GM12874 (cell line): ENCODE measurements around the gene RHOH.

Experiments used
- TF ChIP-seq, protein P1 (sequence below): IDR thresholded peaks from 2 replicates; pipeline ENCODE4 v1.5.1; 2011; ENCODE audit warnings: low read depth, mild to moderate bottlenecking, control low read depth, low read length, moderate library complexity; ENCODE audit not compliant: insufficient read depth

The RHOH gene

GRCh38 chr4:40165916-40166315 is 30.9 kb upstream of the RHOH start:
- TF ChIP-seq, protein P1, sequence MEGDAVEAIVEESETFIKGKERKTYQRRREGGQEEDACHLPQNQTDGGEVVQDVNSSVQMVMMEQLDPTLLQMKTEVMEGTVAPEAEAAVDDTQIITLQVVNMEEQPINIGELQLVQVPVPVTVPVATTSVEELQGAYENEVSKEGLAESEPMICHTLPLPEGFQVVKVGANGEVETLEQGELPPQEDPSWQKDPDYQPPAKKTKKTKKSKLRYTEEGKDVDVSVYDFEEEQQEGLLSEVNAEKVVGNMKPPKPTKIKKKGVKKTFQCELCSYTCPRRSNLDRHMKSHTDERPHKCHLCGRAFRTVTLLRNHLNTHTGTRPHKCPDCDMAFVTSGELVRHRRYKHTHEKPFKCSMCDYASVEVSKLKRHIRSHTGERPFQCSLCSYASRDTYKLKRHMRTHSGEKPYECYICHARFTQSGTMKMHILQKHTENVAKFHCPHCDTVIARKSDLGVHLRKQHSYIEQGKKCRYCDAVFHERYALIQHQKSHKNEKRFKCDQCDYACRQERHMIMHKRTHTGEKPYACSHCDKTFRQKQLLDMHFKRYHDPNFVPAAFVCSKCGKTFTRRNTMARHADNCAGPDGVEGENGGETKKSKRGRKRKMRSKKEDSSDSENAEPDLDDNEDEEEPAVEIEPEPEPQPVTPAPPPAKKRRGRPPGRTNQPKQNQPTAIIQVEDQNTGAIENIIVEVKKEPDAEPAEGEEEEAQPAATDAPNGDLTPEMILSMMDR, result no peak

- TF ChIP-seq, protein P1, result no peak
Measured at GRCh38 chr4:40168070-40168469, 28.8 kb upstream of the RHOH start.

GRCh38 chr4:40170588-40170987 is 26.2 kb upstream of the RHOH start:
- TF ChIP-seq, protein P1, result no peak

GRCh38 chr4:40173470-40173875 is 23.4 kb upstream of the RHOH start:
- TF ChIP-seq, protein P1, result no peak

DNA sequence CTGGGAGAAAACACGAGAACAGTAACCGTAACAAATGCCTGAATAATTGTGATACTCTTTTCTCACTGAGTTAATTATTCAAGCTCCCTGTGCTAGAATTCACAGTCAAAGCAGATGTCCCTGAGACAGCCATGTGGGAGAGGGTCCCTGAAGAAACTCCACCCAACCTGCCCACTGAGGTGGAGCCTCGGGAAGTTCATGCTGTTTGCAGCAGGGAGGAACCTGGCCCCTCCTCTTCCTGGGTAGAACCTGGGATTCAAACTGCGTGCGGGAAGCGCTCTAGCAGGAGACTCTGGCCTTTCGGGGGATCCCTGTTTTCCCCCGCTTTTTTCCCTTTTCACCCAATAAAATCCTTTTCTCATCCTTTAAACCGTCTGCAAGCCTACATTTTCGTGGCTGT is 20.2 kb upstream of the RHOH start:
- TF ChIP-seq, protein P1, result no peak

DNA sequence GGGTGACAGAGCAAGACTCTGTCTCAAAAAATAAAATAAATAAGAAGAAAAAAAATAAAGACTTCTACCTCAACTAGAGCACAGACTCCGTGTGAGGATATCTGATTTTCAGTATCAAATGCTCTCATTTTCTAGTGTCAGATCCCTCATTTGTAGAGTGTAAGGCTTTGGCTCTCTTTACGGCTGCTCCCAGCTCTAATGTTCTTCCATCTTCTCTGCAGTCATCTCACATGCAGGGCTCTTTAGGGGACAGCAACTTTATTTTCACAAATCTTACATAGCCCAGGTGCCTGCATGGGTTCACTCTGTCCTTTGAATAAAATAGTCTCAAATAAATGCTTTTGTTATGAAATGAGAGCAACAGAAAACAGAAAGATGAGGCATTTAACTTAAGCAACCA is 19.2 kb upstream of the RHOH start:
- TF ChIP-seq, protein P1, result no peak

GRCh38 chr4:40178672-40179071 is 18.2 kb upstream of the RHOH start:
- TF ChIP-seq, protein P1, result no peak

DNA sequence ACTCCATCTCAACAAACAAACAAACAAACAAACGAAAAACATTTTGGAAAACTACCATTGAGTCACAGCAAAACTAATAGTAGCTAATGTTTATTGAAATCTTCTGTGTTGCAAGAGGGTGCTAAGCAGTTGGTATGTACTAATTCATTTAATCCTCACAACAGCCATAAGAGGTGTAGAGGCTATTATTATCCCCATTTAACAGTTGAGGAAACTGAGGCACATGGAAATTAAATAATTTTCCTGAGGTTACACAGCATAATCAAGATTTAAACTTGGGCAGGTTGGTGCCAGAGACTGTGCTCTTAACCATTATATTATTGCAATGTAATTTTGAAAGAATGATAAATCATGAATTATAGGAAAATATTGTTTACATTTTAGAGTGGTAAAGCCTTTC is 17.5 kb upstream of the RHOH start:
- TF ChIP-seq, protein P1, result no peak
